IMR-90 (cell line): ENCODE measurements around the gene KIF13A. TPM values are rescaled to one million over a fixed set of nuclear protein-coding genes. Genes with fewer than 3 reads are reported as not detected.
"Not testable (repeated sequence)": the region's sequence is repeated elsewhere in the genome, so short reads cannot be mapped to it uniquely, and the experiment has no call there.

Source experiments
- ATAC-seq: fragments of 200-7000 bp; cut with Tn5 transposase; 2 replicates; pipeline ENCODE4 v1.9.1; 2020; ENCODE audit warnings: low read depth, mild to moderate bottlenecking, moderate library complexity
- BruUV-seq: library from RNA; stranded (reverse); fragments of 400-500 nt; replicated peaks from 2 replicates; lab custom pipeline; 2021; lab: Mats Ljungman, UMichigan
- CTCF ChIA-PET: fragments of 300-600 bp; formaldehyde crosslinking; extraction: SDS; loops from one replicate; lab custom pipeline; 2021; ENCODE audit warnings: antibody characterized with exemption; lab: Yijun Ruan, JAX
- POLR2A ChIA-PET: fragments of 300-600 bp; sonication (Branson Sonifier 250); formaldehyde crosslinking; loops from one replicate; lab custom pipeline; 2022; ENCODE audit warnings: antibody characterized with exemption; ENCODE audit not compliant: unreplicated experiment; lab: Charles Lee
- DNase-seq: peaks from one replicate; pipeline ENCODE4 v3.0.0; 2013
- H2AFZ ChIP-seq: replicated peaks from 2 replicates; pipeline ENCODE3; 2013; ENCODE audit warnings: low read length, mild to moderate bottlenecking; ENCODE audit not compliant: poor library complexity
- H2AK5ac ChIP-seq: 2 replicates; pipeline ENCODE4 v1.6.1; 2013; ENCODE audit warnings: low read depth, low read length, inconsistent platforms
- H2AK9ac ChIP-seq: replicated peaks from 2 replicates; pipeline ENCODE3; 2013; ENCODE audit warnings: mild to moderate bottlenecking, low read depth, low read length, moderate library complexity; ENCODE audit not compliant: poor library complexity
- H2BK120ac ChIP-seq: 2 replicates; pipeline ENCODE4 v1.6.1; 2013; ENCODE audit warnings: low read depth, low read length, inconsistent platforms
- H2BK15ac ChIP-seq: 3 replicates; pipeline ENCODE4 v1.6.1; 2013; ENCODE audit warnings: low read depth, low read length, inconsistent platforms
- H2BK20ac ChIP-seq: 2 replicates; pipeline ENCODE4 v1.6.1; 2013; ENCODE audit warnings: low read depth, mild to moderate bottlenecking, inconsistent platforms, low read length, moderate library complexity
- H2BK5ac ChIP-seq: 2 replicates; pipeline ENCODE4 v1.6.1; 2013; ENCODE audit warnings: mild to moderate bottlenecking, low read depth, low read length, inconsistent platforms; ENCODE audit not compliant: poor library complexity, severe bottlenecking
- H3K14ac ChIP-seq: replicated peaks from 2 replicates; pipeline ENCODE4 v1.6.1; 2013; ENCODE audit warnings: low read depth, low read length, inconsistent platforms
- H3K18ac ChIP-seq: 2 replicates; pipeline ENCODE4 v1.6.1; 2013; ENCODE audit warnings: low read depth, low read length, control low read depth
- H3K23ac ChIP-seq: 2 replicates; pipeline ENCODE4 v1.6.1; 2013; ENCODE audit warnings: low read depth, low read length, inconsistent platforms
- H3K27ac ChIP-seq: 2 replicates; pipeline ENCODE4 v1.5.1; 2013; ENCODE audit warnings: mild to moderate bottlenecking, control low read depth, low read length; ENCODE audit not compliant: insufficient read depth
- H3K27me3 ChIP-seq: 2 replicates; pipeline ENCODE4 v1.6.1; 2013; ENCODE audit warnings: low read length; ENCODE audit not compliant: control insufficient read depth, insufficient read depth
- H3K36me3 ChIP-seq: 2 replicates; pipeline ENCODE4 v1.6.1; 2013; ENCODE audit warnings: low read length, mixed read lengths; ENCODE audit not compliant: control insufficient read depth, insufficient read depth
- H3K4ac ChIP-seq: 2 replicates; pipeline ENCODE4 v1.6.1; 2013; ENCODE audit warnings: low read depth, low read length, inconsistent platforms
- H3K4me1 ChIP-seq: 2 replicates; pipeline ENCODE4 v1.6.1; 2013; ENCODE audit warnings: low read length, mixed read lengths; ENCODE audit not compliant: control insufficient read depth, insufficient read depth
- H3K4me2 ChIP-seq: 2 replicates; pipeline ENCODE4 v1.6.1; 2013; ENCODE audit warnings: low read depth, mild to moderate bottlenecking, control low read depth, low read length, moderate library complexity
- H3K4me3 ChIP-seq: 2 replicates; pipeline ENCODE4 v1.5.1; 2013; ENCODE audit warnings: low read depth, mild to moderate bottlenecking, control low read depth, low read length, moderate library complexity; ENCODE audit not compliant: insufficient read depth
- H3K56ac ChIP-seq: 2 replicates; pipeline ENCODE4 v1.6.1; 2013; ENCODE audit warnings: low read length, inconsistent platforms; ENCODE audit not compliant: insufficient read depth; ENCODE audit errors: extremely low read depth
- H3K79me1 ChIP-seq, 2 experiments: 2 replicates each; pipeline ENCODE4 v1.6.1; 2013; ENCODE audit warnings: low read length in 2 of 2, inconsistent platforms in 1 of 2, low read depth in 1 of 2
- H3K9ac ChIP-seq: 2 replicates; pipeline ENCODE4 v1.6.1; 2013; ENCODE audit warnings: low read depth, low read length, control low read depth
- H3K9me1 ChIP-seq: 2 replicates; pipeline ENCODE4 v1.6.1; 2013; ENCODE audit warnings: low read length, inconsistent platforms; ENCODE audit not compliant: insufficient read depth
- H3K9me3 ChIP-seq: 2 replicates; pipeline ENCODE4 v1.6.1; 2013; ENCODE audit warnings: low read length; ENCODE audit not compliant: control insufficient read depth, insufficient read depth
- H4K20me1 ChIP-seq: 2 replicates; pipeline ENCODE4 v1.6.1; 2013; ENCODE audit warnings: low read length, inconsistent platforms; ENCODE audit not compliant: insufficient read depth
- H4K5ac ChIP-seq: 2 replicates; pipeline ENCODE4 v1.6.1; 2013; ENCODE audit warnings: mild to moderate bottlenecking, low read depth, low read length, control low read depth
- H4K8ac ChIP-seq, 2 experiments: 2 replicates each; pipeline ENCODE4 v1.6.1; 2013; ENCODE audit warnings: low read depth in 2 of 2, low read length in 2 of 2, control low read depth in 1 of 2, inconsistent platforms in 1 of 2
- H4K91ac ChIP-seq: 2 replicates; pipeline ENCODE4 v1.6.1; 2013; ENCODE audit warnings: low read depth, low read length, inconsistent platforms; ENCODE audit not compliant: insufficient read depth
- WGBS, 2 experiments: methylation state at CpG; one replicate each; pipeline versions ENCODE4 v1.1.5 to v1.1.7; 2013; ENCODE audit warnings: missing lambda C conversion rate in 2 of 2; ENCODE audit not compliant: insufficient read length in 1 of 2; ENCODE audit errors: extremely low coverage in 2 of 2; 5-methylcytosine and 5-hydroxymethylcytosine counted together
- dilution Hi-C: fragments of 300-500 bp; cut with HindIII; formaldehyde crosslinking; loops from one replicate; pipeline ENCODE4 v1.14.3; 2018; ENCODE audit warnings: low sequenced_read_pairs; ENCODE audit not compliant: unreplicated experiment
- in situ Hi-C: fragments of 300-500 bp; cut with MboI; formaldehyde crosslinking; loops from 3 replicates; pipeline ENCODE4 v1.14.3; 2019; ENCODE audit warnings: low sequenced_read_pairs, inconsistent platforms, mixed read lengths
- intact Hi-C: fragments of 100-400 bp; cut with micrococcal nuclease; formaldehyde crosslinking; loops from 2 replicates; pipeline ENCODE4 v1.10.0; 2022
- polyA plus RNA-seq, 3 experiments: library from polyadenylated mRNA; depleted of rRNA; stranded (reverse); fragments of >200 nt; gene quantifications; 2 replicates each; pipeline ENCODE4 v1.2.3, GENCODE V29; 2012; ENCODE audit warnings: low replicate concordance in 1 of 3
- total RNA-seq: library from RNA; depleted of rRNA; stranded (reverse); fragments of >200 nt; gene quantifications from 2 replicates; pipeline ENCODE4 v1.2.3, GENCODE V29; 2012

KIF13A gene
- total and polyA plus RNA-seq, 2 of the 4 experiments (the other 2 are of a cell fraction), result 23.3 to 51.8 TPM

DNA sequence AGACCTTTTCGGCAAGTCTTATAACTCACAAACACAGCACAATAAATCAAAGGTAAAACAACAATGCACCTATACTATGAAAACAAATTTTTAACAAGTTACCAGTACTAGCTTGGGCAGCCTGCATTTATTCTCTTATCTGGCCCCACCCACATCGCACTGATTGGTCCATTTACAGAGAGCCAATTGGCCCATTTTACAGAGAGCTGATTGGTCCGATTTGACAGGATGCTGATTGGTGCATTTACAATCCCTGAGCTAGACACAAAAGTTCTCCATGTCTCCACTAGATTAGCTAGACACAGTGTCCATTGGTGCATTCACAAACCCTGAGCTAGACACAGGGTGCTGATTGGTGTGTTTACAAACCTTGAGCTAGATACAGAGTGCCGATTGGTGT is 23.1 kb upstream of the KIF13A start:
- ATAC-seq, H3K4me2 ChIP-seq, H2BK20ac ChIP-seq, H3K4me1 ChIP-seq, H3K9me3 ChIP-seq, H3K4me3 ChIP-seq, H4K20me1 ChIP-seq, POLR2A ChIA-PET, H3K9ac ChIP-seq, H2AK5ac ChIP-seq, H3K23ac ChIP-seq, BruUV-seq, H3K4ac ChIP-seq, H4K5ac ChIP-seq, H3K18ac ChIP-seq, H3K14ac ChIP-seq, H3K27ac ChIP-seq, DNase-seq, H3K27me3 ChIP-seq, H3K79me1 ChIP-seq, H3K36me3 ChIP-seq, CTCF ChIA-PET, intact Hi-C loops, H3K9me1 ChIP-seq, H2BK5ac ChIP-seq, H2BK15ac ChIP-seq, H4K91ac ChIP-seq, H2BK120ac ChIP-seq, H4K8ac ChIP-seq, in situ Hi-C loops, H3K56ac ChIP-seq, H2AFZ ChIP-seq, dilution Hi-C loops, H2AK9ac ChIP-seq: not testable (repeated sequence)
- WGBS, 2 experiments, result 100% methylated on average over 1 of the region's 4 CpGs; no CpG with 5 or more reads in 1 of the 2 experiments
